Renal pelvis (tissue), 4 donors: Measurements from ENCODE around the gene CTDSP1. TPM values are rescaled to one million over a fixed set of nuclear protein-coding genes. Genes with fewer than 3 reads are reported as not detected.

Experiments used
- DNase-seq: peaks from one replicate; pipeline ENCODE4 v3.0.0-alpha.2; 2013
- polyA plus RNA-seq, 3 donors: library from polyadenylated mRNA; unstranded; fragments of 120-200 nt; gene quantifications; one replicate each; pipeline ENCODE4 v1.2.1, GENCODE V29; 2013; ENCODE audit not compliant: insufficient read length in 3 of 3

Gene CTDSP1
- polyA plus RNA-seq, 3 donors, result 155 to 174 (median 165) TPM

DNA sequence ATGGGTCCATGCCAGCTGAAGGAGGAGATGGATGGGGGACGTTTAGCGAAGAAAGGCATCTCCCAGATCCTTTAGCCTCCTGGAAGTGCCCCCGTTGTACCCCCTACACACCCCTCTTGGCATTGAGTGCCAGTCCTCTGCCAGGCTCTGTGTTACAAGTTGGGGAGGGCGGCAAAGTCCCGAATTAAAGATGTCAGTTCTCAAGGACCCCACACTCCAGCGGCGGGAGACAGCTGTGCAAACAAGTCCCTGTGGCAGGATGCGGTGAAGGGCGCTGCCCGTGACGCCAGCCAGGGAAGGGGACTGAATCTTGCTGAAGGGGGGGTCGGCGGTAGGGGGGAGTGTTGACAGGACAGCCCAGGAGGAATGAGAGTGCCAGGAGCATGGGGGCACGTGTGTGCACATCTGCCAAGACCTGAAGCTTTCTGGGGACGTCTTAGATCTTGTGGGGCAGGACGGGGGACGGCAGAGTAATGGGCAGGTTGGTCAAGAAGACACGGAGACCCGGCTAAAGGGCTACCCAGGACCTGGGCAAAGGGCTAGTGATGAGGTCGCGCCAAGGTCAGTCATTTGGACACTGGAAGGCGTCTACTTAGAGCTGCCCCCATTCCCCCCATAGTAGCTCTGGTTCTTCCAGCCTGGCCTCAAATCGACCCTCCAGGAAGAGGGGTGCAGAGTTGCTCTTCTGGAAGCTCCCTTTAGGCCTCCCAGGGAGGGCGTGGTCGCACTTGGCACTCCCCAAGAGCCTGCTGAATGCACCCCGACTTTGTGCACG is 2.8 kb upstream of the CTDSP1 start:
- DNase-seq, result peak; percentile 68

DNA sequence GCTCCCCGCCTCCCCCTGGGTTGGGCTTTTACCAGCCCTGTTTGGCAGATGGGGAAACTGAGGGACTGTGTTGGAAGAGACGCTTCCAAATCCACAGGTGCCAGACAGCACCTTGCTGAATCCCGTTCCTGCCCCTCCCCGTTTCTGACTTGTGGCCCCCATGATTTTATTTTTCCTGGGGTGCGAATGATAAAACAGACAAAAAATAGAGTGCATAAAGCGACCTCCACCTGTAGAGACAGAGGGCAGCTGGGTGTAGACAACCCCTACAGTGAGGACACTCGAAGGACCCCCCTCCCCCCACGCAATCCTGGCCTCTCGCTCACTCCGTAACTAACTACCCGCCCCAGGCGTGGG is 2.2 kb upstream of the CTDSP1 start:
- DNase-seq, result no peak

GRCh38 chr2:218397820-218398436 is 1.7 kb upstream of the CTDSP1 start:
- peak; percentile 65 for DNase-seq

DNA sequence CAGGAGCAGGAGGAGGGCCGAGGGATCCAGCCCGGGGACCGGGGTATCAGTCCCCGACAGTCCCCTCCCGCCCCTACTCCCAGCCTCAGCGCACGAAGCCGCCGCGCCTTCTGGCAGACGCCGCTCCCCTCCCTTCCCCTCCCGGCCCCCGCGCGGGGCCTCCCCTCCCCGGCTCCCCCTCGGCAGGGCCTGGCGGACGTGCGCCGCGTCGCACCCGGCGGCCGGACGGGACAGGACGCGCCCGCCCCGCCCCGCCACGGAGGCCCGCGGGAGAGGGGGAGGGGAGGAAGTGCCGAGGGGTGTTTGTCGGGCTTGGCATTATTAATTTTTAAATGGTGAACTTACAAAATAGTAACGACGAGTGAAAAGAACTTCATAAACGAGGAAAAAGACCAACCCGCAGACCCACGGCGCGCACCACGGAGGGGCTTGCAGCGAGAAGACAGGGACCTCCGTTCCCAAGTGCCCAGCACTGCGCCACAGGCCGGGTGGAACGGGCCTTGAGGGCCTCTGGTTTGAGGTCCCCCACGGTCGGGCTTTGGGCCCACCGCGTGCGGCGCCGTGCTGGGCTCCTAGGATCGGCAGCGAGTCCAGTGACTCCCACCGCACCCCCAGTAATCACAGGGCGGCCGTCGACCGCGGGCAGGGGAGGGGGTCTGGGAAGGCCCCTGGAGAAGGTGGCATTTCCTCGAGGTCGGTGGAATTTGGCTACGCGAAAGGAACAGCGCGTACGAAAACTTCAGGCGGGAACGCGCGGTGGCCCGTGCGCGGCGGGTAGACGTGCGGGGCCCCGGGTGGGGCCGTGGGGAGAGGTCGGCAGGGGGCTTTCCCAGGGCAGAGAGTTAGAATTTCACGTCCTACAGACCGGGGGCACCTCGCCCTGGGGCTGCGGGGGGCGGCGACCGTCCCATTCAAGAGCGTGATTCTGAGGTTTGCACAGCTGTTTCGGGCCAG is 954 bp upstream of the CTDSP1 start:
- DNase-seq, result peak; percentile 84

DNA sequence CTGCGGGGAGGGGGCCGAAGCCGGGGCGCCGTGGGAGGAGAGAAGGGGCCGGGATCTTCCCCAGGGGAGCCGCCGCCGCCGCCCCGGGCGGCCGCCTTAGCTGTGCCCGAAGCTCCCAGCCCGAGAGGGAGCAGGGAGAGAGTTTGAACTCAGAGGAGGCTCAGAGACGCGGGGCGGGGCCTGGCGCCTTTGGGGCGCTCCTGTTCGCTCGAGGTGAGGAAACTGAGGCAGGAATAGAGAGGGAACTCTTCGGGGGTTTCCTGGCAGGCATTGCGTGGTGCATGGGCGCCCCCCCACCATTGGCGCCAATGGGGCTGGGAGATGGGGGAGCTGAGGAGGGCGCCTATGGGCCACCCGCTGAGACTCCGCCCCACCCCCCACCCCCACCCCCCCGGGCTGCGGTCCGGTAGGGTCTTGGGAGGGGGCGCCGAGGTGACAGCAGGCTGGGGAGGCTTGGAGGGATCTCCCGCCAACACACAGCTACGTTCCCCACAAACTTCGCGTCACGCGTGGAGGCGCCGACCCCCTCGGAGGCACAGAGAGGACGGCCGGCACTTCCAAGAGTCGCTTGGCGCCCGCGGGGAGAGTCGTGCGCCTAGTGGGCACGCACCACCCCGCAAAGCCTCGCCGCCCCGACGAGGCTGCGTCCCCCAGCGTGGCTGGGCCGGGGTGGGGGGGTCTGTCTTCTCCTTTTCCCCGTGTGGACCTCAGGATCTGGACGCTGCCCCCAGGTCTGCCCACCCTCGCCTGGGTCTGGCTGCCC is 680 bp downstream of the CTDSP1 start:
- no peak for DNase-seq

- no peak for DNase-seq
Measured at GRCh38 chr2:218400930-218401881, 1.5 kb downstream of the CTDSP1 start.

- DNase-seq, result no peak
Measured at GRCh38 chr2:218401890-218402289, 2.2 kb downstream of the CTDSP1 start.

DNA sequence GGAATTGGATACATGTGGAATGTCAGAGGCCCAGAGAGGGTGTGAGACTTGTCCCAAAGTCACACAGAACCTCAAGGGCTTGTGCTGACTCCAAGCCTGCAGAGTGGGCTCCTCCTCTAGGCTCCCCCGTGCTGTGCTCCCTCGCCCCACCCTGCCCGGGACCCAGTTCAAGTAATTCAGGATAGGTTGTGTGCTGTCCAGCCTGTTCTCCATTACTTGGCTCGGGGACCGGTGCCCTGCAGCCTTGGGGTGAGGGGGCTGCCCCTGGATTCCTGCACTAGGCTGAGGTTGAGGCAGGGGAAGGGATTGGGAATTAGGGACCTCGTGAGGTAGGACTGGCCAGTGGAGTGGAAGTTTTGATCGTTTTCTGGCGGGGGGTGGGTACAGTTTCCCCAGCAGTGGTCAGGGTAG is 2.8 kb downstream of the CTDSP1 start:
- DNase-seq, result no peak

- DNase-seq, result no peak
Measured at GRCh38 chr2:218402911-218403411, 3.3 kb downstream of the CTDSP1 start.

DNA sequence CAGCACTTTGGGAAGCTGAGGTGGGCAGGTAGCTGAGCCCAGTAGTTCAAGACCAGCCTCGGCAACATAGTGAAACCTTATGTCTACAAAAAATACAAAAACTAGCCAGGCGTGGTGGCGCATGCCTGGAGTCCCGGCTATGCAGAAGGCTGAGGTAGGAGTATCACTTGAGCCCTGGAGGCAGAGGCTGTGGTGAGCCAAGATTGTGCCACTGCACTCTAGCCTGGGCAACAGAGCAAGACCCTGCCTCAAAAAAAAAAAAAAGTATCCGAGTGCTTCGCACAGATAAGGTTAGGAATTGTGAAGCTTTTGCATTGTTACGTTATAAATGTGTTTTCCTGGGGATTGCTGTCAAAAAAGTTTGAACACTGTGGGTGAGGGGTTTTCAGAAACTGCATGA is 4.1 kb downstream of the CTDSP1 start:
- no peak for DNase-seq

- no peak for DNase-seq
Measured at GRCh38 chr2:218404351-218405085, 4.8 kb downstream of the CTDSP1 start.

DNA sequence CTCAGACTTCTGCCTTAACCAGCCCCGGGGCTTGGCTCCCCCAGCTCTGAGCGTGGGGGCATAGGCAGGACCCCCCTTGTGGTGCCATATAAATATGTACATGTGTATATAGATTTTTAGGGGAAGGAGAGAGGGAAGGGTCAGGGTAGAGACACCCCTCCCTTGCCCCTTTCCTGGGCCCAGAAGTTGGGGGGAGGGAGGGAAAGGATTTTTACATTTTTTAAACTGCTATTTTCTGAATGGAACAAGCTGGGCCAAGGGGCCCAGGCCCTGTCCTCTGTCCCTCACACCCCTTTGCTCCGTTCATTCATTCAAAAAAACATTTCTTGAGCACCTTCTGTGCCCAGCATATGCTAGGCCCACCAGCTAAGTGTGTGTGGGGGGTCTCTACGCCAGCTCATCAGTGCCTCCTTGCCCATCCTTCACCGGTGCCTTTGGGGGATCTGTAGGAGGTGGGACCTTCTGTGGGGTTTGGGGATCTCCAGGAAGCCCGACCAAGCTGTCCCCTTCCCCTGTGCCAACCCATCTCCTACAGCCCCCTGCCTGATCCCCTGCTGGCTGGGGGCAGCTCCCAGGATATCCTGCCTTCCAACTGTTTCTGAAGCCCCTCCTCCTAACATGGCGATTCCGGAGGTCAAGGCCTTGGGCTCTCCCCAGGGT is 5.5 kb downstream of the CTDSP1 start:
- DNase-seq, result no peak

DNA sequence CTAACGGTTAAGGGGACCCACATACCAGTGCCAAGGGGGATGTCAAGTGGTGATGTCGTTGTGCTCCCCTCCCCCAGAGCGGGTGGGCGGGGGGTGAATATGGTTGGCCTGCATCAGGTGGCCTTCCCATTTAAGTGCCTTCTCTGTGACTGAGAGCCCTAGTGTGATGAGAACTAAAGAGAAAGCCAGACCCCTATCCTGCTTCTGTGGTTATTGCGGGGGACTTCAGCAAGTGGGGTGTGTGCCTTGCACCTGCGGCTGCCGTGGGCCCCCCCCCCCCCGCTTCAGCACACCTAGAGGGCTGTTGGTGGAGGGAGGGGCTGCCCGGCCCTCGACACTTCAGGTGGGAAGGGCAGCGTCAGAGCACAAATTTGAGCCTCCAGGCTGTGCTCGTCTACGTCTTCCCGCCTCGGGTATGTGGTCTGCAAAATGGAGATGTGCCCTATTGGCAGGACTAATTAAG is 6.1 kb downstream of the CTDSP1 start:
- no peak for DNase-seq

DNA sequence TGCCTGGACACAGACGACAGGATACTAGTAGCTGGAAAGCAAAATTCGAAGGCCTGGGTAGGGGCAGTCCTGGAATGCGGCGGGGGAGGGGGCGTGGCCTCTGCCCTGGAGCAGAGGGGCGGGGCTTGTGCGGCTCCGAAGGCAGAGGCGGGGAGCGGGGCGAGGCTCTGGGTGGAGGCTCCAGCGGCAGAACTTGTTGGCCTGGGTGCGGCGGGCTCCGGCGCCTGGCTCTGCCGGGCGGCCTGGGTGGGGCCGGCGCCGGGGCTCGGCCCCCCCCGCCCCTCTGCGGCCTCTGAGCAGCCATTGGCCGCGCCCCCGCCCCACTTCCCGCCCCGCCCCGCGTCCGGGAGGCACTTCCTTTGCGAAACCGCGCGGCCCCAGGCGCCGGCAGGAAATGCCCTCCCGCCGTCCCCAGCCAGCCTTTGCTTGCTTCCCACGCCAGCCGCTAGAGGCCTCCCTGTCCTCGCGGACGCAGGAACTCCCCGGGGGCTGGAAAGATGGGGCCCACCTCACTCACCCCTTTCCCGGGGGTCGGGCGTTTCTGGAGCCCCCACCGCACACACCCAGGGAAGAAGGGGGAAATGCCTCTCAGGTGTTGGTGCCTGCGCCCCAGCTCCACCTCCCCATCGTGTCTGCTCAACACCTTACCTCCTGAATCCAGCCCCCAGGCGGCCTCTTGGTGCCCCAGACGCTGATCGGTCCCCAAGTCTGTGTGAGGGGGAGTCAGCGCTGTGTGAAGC is 6.7 kb downstream of the CTDSP1 start:
- peak; percentile 95 for DNase-seq

DNA sequence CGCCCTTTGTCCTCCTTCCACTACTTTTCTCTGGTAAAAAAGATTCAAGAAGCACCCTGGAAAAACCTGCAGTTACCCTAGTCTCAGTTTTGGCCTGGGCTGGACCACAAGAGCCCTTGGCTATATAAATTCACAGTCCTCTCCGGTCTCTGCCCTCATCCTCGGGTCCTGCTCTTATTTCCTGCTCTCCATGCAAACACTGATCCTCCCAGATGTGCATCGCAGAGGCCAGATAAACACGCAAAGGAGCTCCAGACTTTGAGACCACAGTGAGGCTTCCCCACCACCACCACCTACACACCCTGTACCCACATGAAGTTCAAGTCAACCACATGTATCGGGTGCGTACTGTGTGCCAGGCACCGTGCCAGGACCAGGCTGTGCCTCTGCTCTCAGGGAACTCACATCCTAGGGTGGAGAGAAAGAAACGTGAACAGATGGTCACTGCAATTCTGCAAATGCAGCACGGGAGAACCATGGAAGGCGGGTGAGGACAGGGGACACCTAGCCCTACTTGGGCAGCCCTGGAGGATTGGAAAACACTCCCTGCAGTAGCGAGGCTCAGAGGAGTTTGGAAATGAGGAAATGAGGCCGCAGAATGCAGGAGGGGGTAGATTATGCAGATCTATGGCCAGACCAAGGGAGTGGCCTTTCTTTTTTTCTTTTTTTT is 7.4 kb downstream of the CTDSP1 start:
- no peak for DNase-seq

DNA sequence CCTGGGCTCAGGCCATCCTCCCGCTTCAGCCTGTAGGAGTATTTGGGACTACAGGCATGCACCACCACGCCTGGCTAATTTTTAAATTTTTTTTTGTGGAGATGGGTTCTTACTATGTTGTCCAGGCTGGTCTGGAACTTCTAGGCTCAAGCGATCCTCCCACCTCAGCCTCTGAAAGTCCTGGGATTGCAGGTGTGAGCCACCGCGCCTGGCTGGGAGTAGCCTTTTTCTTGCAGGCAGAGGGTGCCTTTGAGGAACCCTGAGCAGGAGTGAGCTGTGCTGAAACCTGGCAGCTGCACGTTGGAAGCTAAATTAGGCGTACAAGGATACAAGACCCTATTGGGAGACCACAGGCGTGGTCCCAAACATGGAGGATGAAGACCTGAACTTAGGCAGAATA is 8.0 kb downstream of the CTDSP1 start:
- no peak for DNase-seq

- DNase-seq, result no peak
Measured at GRCh38 chr2:218418321-218418716, 18.7 kb downstream of the CTDSP1 start.
